Neural progenitor cell (in vitro differentiated cells): ENCODE results near the gene ABCC9.

Experiments
- EZH2 ChIP-seq: fragments of 200-600 bp; sonication (generic); IDR thresholded peaks from 2 replicates; pipeline ENCODE4 v1.6.1; 2017; ENCODE audit warnings: antibody characterized with exemption, mild to moderate bottlenecking, moderate library complexity
- EZH2phosphoT487 ChIP-seq: fragments of 200-600 bp; sonication (generic); IDR thresholded peaks from 2 replicates; pipeline ENCODE4 v1.6.1; 2017; ENCODE audit warnings: antibody characterized with exemption
- TF ChIP-seq, protein P1 (sequence below): fragments of 200-600 bp; sonication (generic); IDR thresholded peaks from 2 replicates; pipeline ENCODE4 v1.5.1; 2017; ENCODE audit warnings: antibody characterized with exemption, mild to moderate bottlenecking

DNA sequence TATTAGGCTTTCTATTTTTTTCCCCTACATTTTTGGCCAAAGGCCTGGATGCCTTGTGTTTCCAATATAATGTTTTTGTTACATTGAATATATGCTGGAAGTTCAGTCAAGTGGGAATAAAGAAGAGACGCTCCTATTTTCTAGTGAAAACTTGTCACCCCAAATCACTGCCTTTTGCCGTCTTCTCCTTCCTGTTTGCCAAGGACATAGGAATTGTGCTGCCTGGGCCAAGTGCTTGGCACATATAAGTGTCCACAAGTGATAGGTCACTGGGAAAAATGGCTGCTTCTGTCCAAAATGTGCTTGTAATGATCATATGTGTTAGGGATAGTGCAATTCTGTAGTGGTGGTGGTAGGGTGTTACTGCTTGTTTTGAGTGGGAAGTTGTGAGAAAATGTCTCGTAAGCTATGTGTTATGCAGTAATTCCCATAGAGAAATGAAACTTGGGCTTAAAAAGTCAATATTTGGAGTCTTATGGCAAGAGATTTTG is 155.1 kb downstream of the ABCC9 start:
- TF ChIP-seq EZH2 (no peak), EZH2phosphoT487 (no peak)
- TF ChIP-seq, protein P1, sequence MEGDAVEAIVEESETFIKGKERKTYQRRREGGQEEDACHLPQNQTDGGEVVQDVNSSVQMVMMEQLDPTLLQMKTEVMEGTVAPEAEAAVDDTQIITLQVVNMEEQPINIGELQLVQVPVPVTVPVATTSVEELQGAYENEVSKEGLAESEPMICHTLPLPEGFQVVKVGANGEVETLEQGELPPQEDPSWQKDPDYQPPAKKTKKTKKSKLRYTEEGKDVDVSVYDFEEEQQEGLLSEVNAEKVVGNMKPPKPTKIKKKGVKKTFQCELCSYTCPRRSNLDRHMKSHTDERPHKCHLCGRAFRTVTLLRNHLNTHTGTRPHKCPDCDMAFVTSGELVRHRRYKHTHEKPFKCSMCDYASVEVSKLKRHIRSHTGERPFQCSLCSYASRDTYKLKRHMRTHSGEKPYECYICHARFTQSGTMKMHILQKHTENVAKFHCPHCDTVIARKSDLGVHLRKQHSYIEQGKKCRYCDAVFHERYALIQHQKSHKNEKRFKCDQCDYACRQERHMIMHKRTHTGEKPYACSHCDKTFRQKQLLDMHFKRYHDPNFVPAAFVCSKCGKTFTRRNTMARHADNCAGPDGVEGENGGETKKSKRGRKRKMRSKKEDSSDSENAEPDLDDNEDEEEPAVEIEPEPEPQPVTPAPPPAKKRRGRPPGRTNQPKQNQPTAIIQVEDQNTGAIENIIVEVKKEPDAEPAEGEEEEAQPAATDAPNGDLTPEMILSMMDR: no peak
